ENCODE results near the gene CADPS2.

DNA sequence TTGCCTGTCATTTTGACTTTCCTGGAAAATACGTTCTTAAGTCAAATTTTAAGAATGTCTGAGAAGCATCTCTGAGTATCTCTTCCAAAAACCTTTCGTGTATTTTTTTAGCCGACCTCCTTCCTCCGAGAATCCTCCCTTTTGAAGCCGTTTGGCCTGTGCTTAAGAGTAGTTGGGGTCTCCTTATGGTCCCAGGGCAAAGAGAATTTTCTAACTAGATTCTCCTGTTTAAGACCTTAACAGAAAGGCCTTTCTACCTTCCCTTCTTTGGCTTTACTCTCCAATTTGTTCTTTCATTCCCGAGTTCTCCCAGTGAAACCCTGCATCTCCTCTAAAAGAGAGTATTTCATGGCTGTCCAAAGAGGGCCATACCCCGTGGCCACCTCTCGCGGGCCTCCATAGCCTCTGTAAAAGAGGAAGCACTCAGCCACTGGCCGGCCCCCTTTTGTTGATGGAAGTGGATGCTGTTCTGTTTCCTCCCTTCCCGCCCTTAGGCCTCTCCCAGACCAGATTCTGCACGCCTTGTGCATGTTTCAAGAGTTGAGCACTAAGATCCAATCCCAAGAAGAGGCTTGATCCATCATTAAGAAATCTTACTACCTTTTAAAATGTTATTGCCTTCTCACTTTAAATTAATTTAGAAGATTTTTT lies 575.1 kb downstream of the CADPS2 start:
- peak; percentile 27 for TF ChIP-seq EZH2 (IDR thresholded peaks at IDR 0.05; ENCODE audit: low read length)
- TF ChIP-seq, protein P1, sequence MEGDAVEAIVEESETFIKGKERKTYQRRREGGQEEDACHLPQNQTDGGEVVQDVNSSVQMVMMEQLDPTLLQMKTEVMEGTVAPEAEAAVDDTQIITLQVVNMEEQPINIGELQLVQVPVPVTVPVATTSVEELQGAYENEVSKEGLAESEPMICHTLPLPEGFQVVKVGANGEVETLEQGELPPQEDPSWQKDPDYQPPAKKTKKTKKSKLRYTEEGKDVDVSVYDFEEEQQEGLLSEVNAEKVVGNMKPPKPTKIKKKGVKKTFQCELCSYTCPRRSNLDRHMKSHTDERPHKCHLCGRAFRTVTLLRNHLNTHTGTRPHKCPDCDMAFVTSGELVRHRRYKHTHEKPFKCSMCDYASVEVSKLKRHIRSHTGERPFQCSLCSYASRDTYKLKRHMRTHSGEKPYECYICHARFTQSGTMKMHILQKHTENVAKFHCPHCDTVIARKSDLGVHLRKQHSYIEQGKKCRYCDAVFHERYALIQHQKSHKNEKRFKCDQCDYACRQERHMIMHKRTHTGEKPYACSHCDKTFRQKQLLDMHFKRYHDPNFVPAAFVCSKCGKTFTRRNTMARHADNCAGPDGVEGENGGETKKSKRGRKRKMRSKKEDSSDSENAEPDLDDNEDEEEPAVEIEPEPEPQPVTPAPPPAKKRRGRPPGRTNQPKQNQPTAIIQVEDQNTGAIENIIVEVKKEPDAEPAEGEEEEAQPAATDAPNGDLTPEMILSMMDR (optimal IDR thresholded peaks at IDR 0.05 in 1 of 3, IDR thresholded peaks at IDR 0.05 in 1 of 3, conservative IDR thresholded peaks at IDR 0.05 in 1 of 3; ENCODE audit: extremely low read depth in 1 of 3, insufficient read depth in 2 of 3, low read length in 3 of 3): no peak

Data from keratinocyte (primary cell).